ENCODE data around the gene PCAT7.
"Not testable (repeated sequence)": the region's sequence is repeated elsewhere in the genome, so short reads cannot be mapped to it uniquely, and the experiment has no call there.

The PCAT7 gene

DNA sequence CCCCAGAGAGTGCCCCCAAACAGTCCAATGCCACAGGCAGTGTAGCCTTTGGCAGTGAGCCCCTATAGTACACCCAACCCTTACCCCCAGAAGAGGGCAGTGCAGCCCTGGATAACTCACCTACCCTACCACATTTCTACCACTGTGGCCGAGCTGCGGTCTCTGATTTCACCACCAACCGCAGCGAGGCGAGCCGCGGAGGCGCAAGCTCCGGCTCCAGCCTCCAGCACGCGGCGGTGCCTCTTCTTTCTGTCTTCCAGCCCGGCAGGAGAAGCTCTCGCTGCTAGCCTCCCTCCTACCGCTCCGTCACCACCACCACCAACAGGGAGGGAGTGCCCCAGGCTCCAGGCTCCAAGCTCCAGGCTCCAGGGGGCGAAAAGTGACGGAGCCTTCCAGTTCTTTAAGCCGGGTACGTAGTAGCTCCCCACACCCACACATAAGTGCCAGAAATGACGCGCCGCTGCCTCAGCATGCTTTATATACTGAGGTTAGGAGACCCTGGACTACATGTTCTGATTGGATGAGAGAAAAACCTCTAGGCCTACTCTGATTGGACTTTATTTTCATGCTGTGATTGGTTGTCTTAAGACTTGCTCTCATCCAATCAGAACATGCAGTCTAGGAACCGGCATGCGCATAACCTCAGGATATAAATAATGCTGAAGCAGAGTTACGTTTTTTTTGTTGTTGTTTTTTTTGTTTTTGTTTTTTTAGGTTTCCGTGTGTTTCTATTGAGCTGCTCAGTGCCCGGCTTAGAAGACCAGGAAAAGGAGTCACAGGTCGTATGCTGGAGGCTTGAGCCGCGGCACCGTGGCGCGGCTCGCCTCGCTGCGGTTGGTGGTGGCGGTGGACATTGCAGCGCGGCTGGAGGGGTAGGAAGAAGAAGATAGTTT is at the start of gene PCAT7:
PCAT7 (plus strand) TSS at position 645 of the 893 bp plus-strand sequence.
- no peak within 1 kb of the TSS for H3K9ac ChIP-seq (ENCODE audit: low read length)
- DNase-seq = peak; percentile 87
- H2AFZ ChIP-seq (ENCODE audit: low read length) = peak within 1 kb of the TSS; percentile 43
- H3K27ac ChIP-seq (ENCODE audit: low read length) = no peak within 1 kb of the TSS
- no peaks in the 10 kb centered on the region for H4K20me1 ChIP-seq (ENCODE audit: insufficient read depth, low read length)
- peak within 1 kb of the TSS; percentile 38 for H3K4me3 ChIP-seq (ENCODE audit: low read length)
- no peaks in the 10 kb centered on the region for H3K9me3 ChIP-seq (replicated peaks; ENCODE audit: insufficient read depth, low read length)
- no peaks in the 10 kb centered on the region for H3K36me3 ChIP-seq (replicated peaks; ENCODE audit: insufficient read depth, low read length)
- no peaks in the 10 kb centered on the region for H3F3A ChIP-seq (ENCODE audit: insufficient read depth, low read length)
- H3K9me2 ChIP-seq (replicated peaks; ENCODE audit: insufficient read depth, low read length) = no peaks in the 10 kb centered on the region
- peak within 1 kb of the TSS; percentile 70 for H3K4me2 ChIP-seq (ENCODE audit: low read depth, low read length)
- H3K4me1 ChIP-seq (ENCODE audit: low read length) = no peaks in the 10 kb centered on the region
- H3K79me2 ChIP-seq (ENCODE audit: low read length) = no peaks in the 10 kb centered on the region
- TF ChIP-seq, protein P1, sequence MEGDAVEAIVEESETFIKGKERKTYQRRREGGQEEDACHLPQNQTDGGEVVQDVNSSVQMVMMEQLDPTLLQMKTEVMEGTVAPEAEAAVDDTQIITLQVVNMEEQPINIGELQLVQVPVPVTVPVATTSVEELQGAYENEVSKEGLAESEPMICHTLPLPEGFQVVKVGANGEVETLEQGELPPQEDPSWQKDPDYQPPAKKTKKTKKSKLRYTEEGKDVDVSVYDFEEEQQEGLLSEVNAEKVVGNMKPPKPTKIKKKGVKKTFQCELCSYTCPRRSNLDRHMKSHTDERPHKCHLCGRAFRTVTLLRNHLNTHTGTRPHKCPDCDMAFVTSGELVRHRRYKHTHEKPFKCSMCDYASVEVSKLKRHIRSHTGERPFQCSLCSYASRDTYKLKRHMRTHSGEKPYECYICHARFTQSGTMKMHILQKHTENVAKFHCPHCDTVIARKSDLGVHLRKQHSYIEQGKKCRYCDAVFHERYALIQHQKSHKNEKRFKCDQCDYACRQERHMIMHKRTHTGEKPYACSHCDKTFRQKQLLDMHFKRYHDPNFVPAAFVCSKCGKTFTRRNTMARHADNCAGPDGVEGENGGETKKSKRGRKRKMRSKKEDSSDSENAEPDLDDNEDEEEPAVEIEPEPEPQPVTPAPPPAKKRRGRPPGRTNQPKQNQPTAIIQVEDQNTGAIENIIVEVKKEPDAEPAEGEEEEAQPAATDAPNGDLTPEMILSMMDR (IDR thresholded peaks at IDR 0.05; ENCODE audit: low read length) = peak; percentile 73
- no peak for TF ChIP-seq EZH2 (optimal IDR thresholded peaks at IDR 0.05; ENCODE audit: low read depth, low read length)
- H3K27me3 ChIP-seq (replicated peaks; ENCODE audit: insufficient read depth, low read length) = peaks cover 12% of the 10 kb centered on the region; the same call in 1 of the 2 replicates

DNA sequence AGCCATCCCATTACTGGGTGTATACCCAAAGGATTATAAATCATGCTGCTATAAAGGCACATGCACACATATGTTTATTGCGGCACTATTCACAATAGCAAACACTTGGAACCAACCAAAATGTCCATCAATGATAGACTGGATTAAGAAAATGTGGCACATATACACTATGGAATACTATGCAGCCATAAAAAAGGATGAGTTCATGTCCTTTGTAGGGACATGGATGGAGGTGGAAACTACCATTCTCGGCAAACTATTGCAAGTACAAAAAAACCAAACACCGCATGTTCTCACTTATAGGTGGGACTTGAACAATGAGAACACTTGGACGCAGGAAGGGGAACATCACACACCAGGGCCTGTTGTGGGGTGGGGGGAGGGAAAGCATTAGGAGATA is 48.5 kb upstream of the PCAT7 start:
- not testable (repeated sequence) for H3K9ac ChIP-seq (ENCODE audit: low read length); H4K20me1 ChIP-seq (ENCODE audit: insufficient read depth, low read length); H3K9me3 ChIP-seq (replicated peaks; ENCODE audit: insufficient read depth, low read length); H3K9me2 ChIP-seq (replicated peaks; ENCODE audit: insufficient read depth, low read length); DNase-seq; H3K4me2 ChIP-seq (ENCODE audit: low read depth, low read length); H3K36me3 ChIP-seq (replicated peaks; ENCODE audit: insufficient read depth, low read length); H3K27ac ChIP-seq (ENCODE audit: low read length); H3K27me3 ChIP-seq (replicated peaks; ENCODE audit: insufficient read depth, low read length); H2AFZ ChIP-seq (ENCODE audit: low read length); H3K4me3 ChIP-seq (ENCODE audit: low read length); H3F3A ChIP-seq (ENCODE audit: insufficient read depth, low read length); H3K4me1 ChIP-seq (ENCODE audit: low read length); H3K79me2 ChIP-seq (ENCODE audit: low read length)

DNA sequence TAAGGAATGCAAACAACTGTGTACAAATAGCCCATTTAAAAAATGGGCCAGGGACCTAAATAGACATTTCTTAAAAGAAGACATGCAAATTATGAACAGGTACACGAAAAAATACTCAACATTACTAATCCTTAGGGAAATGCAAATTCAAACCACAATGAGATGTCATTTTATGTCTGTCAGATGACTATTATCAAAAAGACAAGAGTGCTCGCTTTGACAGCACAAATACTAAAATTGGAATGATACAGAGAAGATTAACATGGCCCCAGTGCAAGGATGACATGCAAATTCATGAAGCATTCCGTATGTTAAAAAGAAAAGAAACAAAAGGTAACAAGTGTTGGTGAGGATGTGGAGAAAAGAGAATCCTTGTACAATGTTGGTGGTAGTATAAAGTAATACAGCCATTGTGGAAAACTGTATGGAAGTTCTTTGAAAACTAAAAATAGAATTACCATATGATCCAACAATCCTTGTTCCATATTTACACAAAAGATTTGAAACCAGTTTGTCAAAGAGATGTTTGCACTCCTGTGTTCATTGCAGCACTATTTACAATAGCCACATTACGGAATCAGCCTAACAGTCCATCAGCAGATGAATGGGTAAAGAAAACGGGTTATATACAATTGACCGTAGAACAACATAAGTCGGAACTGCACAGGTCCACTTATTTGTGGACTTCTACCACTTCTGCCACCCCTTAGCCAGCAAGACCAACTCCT is 47.2 kb upstream of the PCAT7 start:
- Histone ChIP-seq H3K27ac (ENCODE audit: low read length) (no peak overlapping the region), H3K4me3 (ENCODE audit: low read length) (no peak overlapping the region), H3K9me3 (replicated peaks; ENCODE audit: insufficient read depth, low read length) (no peaks in the 10 kb centered on the region), H3K79me2 (ENCODE audit: low read length) (no peaks in the 10 kb centered on the region), H3K36me3 (replicated peaks; ENCODE audit: insufficient read depth, low read length) (no peaks in the 10 kb centered on the region), H3F3A (ENCODE audit: insufficient read depth, low read length) (no peaks in the 10 kb centered on the region), H2AFZ (ENCODE audit: low read length) (no peak overlapping the region), H3K4me1 (ENCODE audit: low read length) (no peaks in the 10 kb centered on the region), H4K20me1 (ENCODE audit: insufficient read depth, low read length) (no peaks in the 10 kb centered on the region), H3K9me2 (replicated peaks; ENCODE audit: insufficient read depth, low read length) (no peaks in the 10 kb centered on the region), H3K27me3 (replicated peaks; ENCODE audit: insufficient read depth, low read length) (no peaks in the 10 kb centered on the region), H3K4me2 (ENCODE audit: low read depth, low read length) (no peak overlapping the region), H3K9ac (ENCODE audit: low read length) (no peak overlapping the region)
- TF ChIP-seq EZH2phosphoT487 (IDR thresholded peaks at IDR 0.05; ENCODE audit: low read length) (no peak), EZH2 (optimal IDR thresholded peaks at IDR 0.05; ENCODE audit: low read depth, low read length) (no peak)
- TF ChIP-seq, protein P1 (IDR thresholded peaks at IDR 0.05; ENCODE audit: low read length) = no peak
- no peak for DNase-seq

All from MM.1S (cell line).